PC-9 (cell line): ENCODE measurements around the gene MBD5. TPM values are rescaled to one million over a fixed set of nuclear protein-coding genes. Genes with fewer than 3 reads are reported as not detected.

ENCODE experiments used
- BruUV-seq: library from RNA; stranded (reverse); fragments of 400-500 nt; replicated peaks from 2 replicates; lab custom pipeline; 2021; lab: Mats Ljungman, UMichigan
- CTCF ChIA-PET: fragments of 300-600 bp; sonication (Branson Sonifier 250); formaldehyde crosslinking; loops from one replicate; lab custom pipeline; 2022; ENCODE audit warnings: antibody characterized with exemption; lab: Charles Lee
- POLR2A ChIA-PET: fragments of 300-600 bp; sonication (Branson Sonifier 250); formaldehyde crosslinking; loops from one replicate; lab custom pipeline; 2022; ENCODE audit warnings: antibody characterized with exemption; ENCODE audit not compliant: unreplicated experiment; lab: Charles Lee
- DNase-seq, 2 experiments: peaks; one replicate each; pipeline versions ENCODE4 v3.0.0 to v3.0.0-alpha.2; 2015 to 2022; ENCODE audit warnings: mixed read lengths in 1 of 2
- H2AFZ ChIP-seq: fragments of 200-600 bp; sonication (generic); 2 replicates; pipeline ENCODE4 v1.8.1; 2017; ENCODE audit warnings: antibody characterized with exemption
- H3F3A ChIP-seq: fragments of 200-600 bp; sonication (generic); 2 replicates; pipeline ENCODE4 v1.8.1; 2017; ENCODE audit warnings: antibody characterized with exemption, mild to moderate bottlenecking, low read depth; ENCODE audit not compliant: insufficient read depth
- H3K27ac ChIP-seq: fragments of 200-600 bp; sonication (generic); 2 replicates; pipeline ENCODE4 v1.6.1; 2016; ENCODE audit warnings: mixed run types
- H3K27me3 ChIP-seq: fragments of 200-600 bp; sonication (generic); 2 replicates; pipeline ENCODE4 v1.6.1; 2016; ENCODE audit warnings: low read depth, mixed run types; ENCODE audit not compliant: insufficient read depth
- H3K36me3 ChIP-seq: fragments of 200-600 bp; sonication (generic); 2 replicates; pipeline ENCODE4 v1.6.1; 2016; ENCODE audit warnings: low read depth, mixed run types
- H3K4me1 ChIP-seq: fragments of 200-600 bp; sonication (generic); replicated peaks from 2 replicates; pipeline ENCODE4 v1.6.1; 2016; ENCODE audit warnings: mixed run types; ENCODE audit not compliant: insufficient read depth
- H3K4me2 ChIP-seq: fragments of 200-600 bp; sonication (generic); 2 replicates; pipeline ENCODE4 v1.6.1; 2017; ENCODE audit warnings: mixed run types
- H3K4me3 ChIP-seq: fragments of 200-600 bp; sonication (generic); 2 replicates; pipeline ENCODE4 v1.6.1; 2016; ENCODE audit warnings: mixed run types
- H3K79me2 ChIP-seq: fragments of 200-600 bp; sonication (generic); 2 replicates; pipeline ENCODE4 v1.6.1; 2017; ENCODE audit warnings: low read depth, mixed run types
- H3K9me2 ChIP-seq: fragments of 200-600 bp; sonication (generic); 2 replicates; pipeline ENCODE4 v1.8.1; 2017; ENCODE audit warnings: mild to moderate bottlenecking; ENCODE audit not compliant: insufficient read depth
- H3K9me3 ChIP-seq: fragments of 200-600 bp; sonication (generic); 2 replicates; pipeline ENCODE4 v1.8.1; 2016; ENCODE audit warnings: low read depth; ENCODE audit not compliant: insufficient read depth
- H4K20me1 ChIP-seq: fragments of 200-600 bp; sonication (generic); 2 replicates; pipeline ENCODE4 v1.8.1; 2017; ENCODE audit not compliant: insufficient read depth
- CTCF ChIP-seq: fragments of 200-600 bp; sonication (generic); conservative IDR thresholded peaks from 2 replicates; pipeline ENCODE4 v1.6.1; 2017; ENCODE audit warnings: mixed run types, antibody characterized with exemption, mild to moderate bottlenecking, moderate library complexity
- EZH2 ChIP-seq: fragments of 200-600 bp; sonication (generic); IDR thresholded peaks from 2 replicates; pipeline ENCODE4 v1.8.0; 2017; ENCODE audit warnings: antibody characterized with exemption, low read depth
- intact Hi-C: fragments of 100-400 bp; cut with micrococcal nuclease; formaldehyde crosslinking; loops from one replicate; pipeline ENCODE4 v1.10.0; 2022; ENCODE audit not compliant: unreplicated experiment
- total RNA-seq: library from RNA; stranded (reverse); gene quantifications from 2 replicates; pipeline ENCODE4 v1.2.3, GENCODE V29; 2021

The MBD5 gene
- total RNA-seq, 1 experiment from 2014 or later: 46.5 TPM

- BruUV-seq: no TSS peak
- no peak overlapping the region for H3K4me2 ChIP-seq
- H4K20me1 ChIP-seq: no peaks in the 10 kb centered on the region
- H3K79me2 ChIP-seq: no peaks in the 10 kb centered on the region
- H2AFZ ChIP-seq: no peak overlapping the region
- DNase-seq: no peak
- POLR2A ChIA-PET: no interaction called here
- no peaks in the 10 kb centered on the region for H3K36me3 ChIP-seq
- CTCF ChIA-PET: no interaction called here
- H3K4me3 ChIP-seq: no peak overlapping the region
- H3K4me1 ChIP-seq: no peaks in the 10 kb centered on the region
- H3K9me2 ChIP-seq: no peaks in the 10 kb centered on the region
- H3F3A ChIP-seq: no peaks in the 10 kb centered on the region
- intact Hi-C loops: no loop called here
- H3K27ac ChIP-seq: no peak overlapping the region
- TF ChIP-seq CTCF (no peak), EZH2 (no peak)
- H3K27me3 ChIP-seq: no peaks in the 10 kb centered on the region
- H3K9me3 ChIP-seq: no peaks in the 10 kb centered on the region
Observed at GRCh38 chr2:148410899-148411298, 390.0 kb downstream of the MBD5 start.

- Histone ChIP-seq H3K9me2 (no peaks in the 10 kb centered on the region), H3K4me3 (no peak overlapping the region), H3K9me3 (no peaks in the 10 kb centered on the region), H2AFZ (no peak overlapping the region), H3F3A (no peaks in the 10 kb centered on the region), H3K4me1 (no peaks in the 10 kb centered on the region), H3K79me2 (no peaks in the 10 kb centered on the region), H3K4me2 (no peak overlapping the region), H4K20me1 (no peaks in the 10 kb centered on the region), H3K27me3 (no peaks in the 10 kb centered on the region), H3K27ac (no peak overlapping the region), H3K36me3 (no peaks in the 10 kb centered on the region)
- TF ChIP-seq EZH2 (no peak), CTCF (no peak)
- POLR2A ChIA-PET: no interaction called here
- BruUV-seq: no TSS peak
- DNase-seq: no peak
- intact Hi-C loops: no loop called here
- CTCF ChIA-PET: no interaction called here
Observed at GRCh38 chr2:148416248-148416647, 395.4 kb downstream of the MBD5 start.

- intact Hi-C loops: no loop called here
- H4K20me1 ChIP-seq: no peaks in the 10 kb centered on the region
- no peak overlapping the region for H3K27ac ChIP-seq
- no TSS peak for BruUV-seq
- no peaks in the 10 kb centered on the region for H3K9me2 ChIP-seq
- no peaks in the 10 kb centered on the region for H3K4me1 ChIP-seq
- no peaks in the 10 kb centered on the region for H3K79me2 ChIP-seq
- no peaks in the 10 kb centered on the region for H3K27me3 ChIP-seq
- no peaks in the 10 kb centered on the region for H3K36me3 ChIP-seq
- H3F3A ChIP-seq: no peaks in the 10 kb centered on the region
- H3K4me2 ChIP-seq: no peak overlapping the region
- ChIA-PET POLR2A (no interaction called here), CTCF (no interaction called here)
- H3K4me3 ChIP-seq: no peak overlapping the region
- TF ChIP-seq EZH2 (no peak), CTCF (no peak)
- H3K9me3 ChIP-seq: no peaks in the 10 kb centered on the region
- no peak for DNase-seq
- no peak overlapping the region for H2AFZ ChIP-seq
Observed at GRCh38 chr2:148430101-148430500, 409.2 kb downstream of the MBD5 start.
